Keratinocyte (primary cell): ENCODE data around the gene C17orf113. TPM values are rescaled to one million over a fixed set of nuclear protein-coding genes. Genes with fewer than 3 reads are reported as not detected.

Source experiments
- DNase-seq: peaks from one replicate; pipeline ENCODE4 v3.0.0-alpha.2; 2011; ENCODE audit warnings: low read depth, missing footprints, low spot score
- FAIRE-seq: peaks from 2 replicates; lab custom pipeline; 2011; peaks lifted over from hg19 to GRCh38; lab: Jason Lieb, UNC
- H2AFZ ChIP-seq: 2 replicates; pipeline ENCODE4 v1.6.0; 2012; ENCODE audit warnings: low read length, control low read depth, inconsistent platforms; ENCODE audit not compliant: control insufficient read depth
- H3K27ac ChIP-seq: 2 replicates; pipeline ENCODE4 v1.5.1; 2011; ENCODE audit warnings: low read length; ENCODE audit not compliant: control insufficient read depth, insufficient read depth
- H3K27me3 ChIP-seq: 3 replicates; pipeline ENCODE4 v1.6.0; 2011; ENCODE audit warnings: low read length; ENCODE audit not compliant: control insufficient read depth, insufficient read depth; ENCODE audit errors: extremely low read depth
- H3K36me3 ChIP-seq, 2 experiments: 2 replicates in 1 of 2; 3 replicates in 1 of 2; pipeline ENCODE4 v1.5.1; 2011; ENCODE audit warnings: low read length in 2 of 2, mild to moderate bottlenecking in 1 of 2; ENCODE audit not compliant: control insufficient read depth in 2 of 2, insufficient read depth in 2 of 2; ENCODE audit errors: extremely low read depth in 1 of 2
- H3K4me1 ChIP-seq: 3 replicates; pipeline ENCODE4 v1.5.1; 2011; ENCODE audit warnings: low read length; ENCODE audit not compliant: control insufficient read depth, insufficient read depth; ENCODE audit errors: extremely low read depth
- H3K4me2 ChIP-seq: 3 replicates; pipeline ENCODE4 v1.6.0; 2011; ENCODE audit warnings: low read depth, low read length; ENCODE audit not compliant: control insufficient read depth, insufficient read depth; ENCODE audit errors: extremely low read depth
- H3K4me3 ChIP-seq, 3 experiments: fragments of 200-600 bp in 1 of 3; sonication (generic) in 1 of 3; 2 replicates in 2 of 3; 3 replicates in 1 of 3; pipeline ENCODE4 v1.5.1; 2011 to 2016; ENCODE audit warnings: low read length in 3 of 3, mild to moderate bottlenecking in 3 of 3, control low read depth in 2 of 3, inconsistent platforms in 1 of 3, low read depth in 1 of 3, mixed read lengths in 1 of 3, mixed run types in 1 of 3, moderate library complexity in 1 of 3; ENCODE audit not compliant: control insufficient read depth in 2 of 3, insufficient read depth in 2 of 3; ENCODE audit errors: extremely low read depth in 1 of 3
- H3K79me2 ChIP-seq: 2 replicates; pipeline ENCODE4 v1.6.0; 2012; ENCODE audit warnings: low read length; ENCODE audit not compliant: control insufficient read depth, insufficient read depth
- H3K9ac ChIP-seq: 3 replicates; pipeline ENCODE4 v1.6.0; 2011; ENCODE audit warnings: low read length; ENCODE audit not compliant: control insufficient read depth, insufficient read depth; ENCODE audit errors: extremely low read depth
- H3K9me1 ChIP-seq: 3 replicates; pipeline ENCODE4 v1.6.0; 2011; ENCODE audit warnings: low read length; ENCODE audit not compliant: control insufficient read depth, insufficient read depth; ENCODE audit errors: extremely low read depth
- H3K9me3 ChIP-seq: 2 replicates; pipeline ENCODE4 v1.5.1; 2012; ENCODE audit warnings: low read depth, low read length; ENCODE audit not compliant: control insufficient read depth
- H4K20me1 ChIP-seq: 3 replicates; pipeline ENCODE4 v1.6.0; 2011; ENCODE audit warnings: low read length; ENCODE audit not compliant: control insufficient read depth, insufficient read depth; ENCODE audit errors: extremely low read depth
- CTCF ChIP-seq, 3 experiments: IDR thresholded peaks in 1 of 3; conservative IDR thresholded peaks in 1 of 3; optimal IDR thresholded peaks in 1 of 3; 2 replicates in 2 of 3; 3 replicates in 1 of 3; pipeline versions ENCODE3 to v1.5.1; 2011; ENCODE audit warnings: low read length in 3 of 3, mild to moderate bottlenecking in 3 of 3, moderate library complexity in 2 of 3, control low read depth in 1 of 3, inconsistent platforms in 1 of 3; ENCODE audit not compliant: insufficient read depth in 2 of 3; ENCODE audit errors: extremely low read depth in 1 of 3
- EZH2 ChIP-seq: IDR thresholded peaks from one replicate; pipeline ENCODE4 v1.6.1; 2012; ENCODE audit warnings: inconsistent platforms, mild to moderate bottlenecking, low read length, moderate library complexity
- dilution Hi-C: fragments of 300-500 bp; cut with MboI; formaldehyde crosslinking; loops from one replicate; pipeline ENCODE4 v1.7.0; 2020; ENCODE audit warnings: low sequenced_read_pairs; ENCODE audit not compliant: extremely low pct_ligation_motif_present
- polyA plus RNA-seq, 5 experiments: library from polyadenylated mRNA; depleted of rRNA in 3 of 5; stranded (reverse) in 3 of 5; stranded (forward) in 1 of 5; unstranded in 1 of 5; fragments of >200 nt; gene quantifications; 1 replicate in 1 of 5; 2 replicates in 3 of 5; 3 replicates in 1 of 5; pipeline versions ENCODE4 v1.2.1 to v1.2.3, GENCODE V29; 2011 to 2012; ENCODE audit warnings: missing spikeins in 2 of 5, low read depth in 1 of 5, low replicate concordance in 1 of 5

Gene C17orf113
- polyA plus RNA-seq, 1 donor (not counting 4 experiments of a cell fraction or from before 2014, with no cell fraction given), result 0.12 TPM

GRCh38 chr17:42042598-42043319 lies 7.6 kb downstream of the C17orf113 start:
- TF ChIP-seq CTCF (optimal IDR thresholded peaks at IDR 0.05 in 1 of 3, IDR thresholded peaks at IDR 0.05 in 1 of 3, conservative IDR thresholded peaks at IDR 0.05 in 1 of 3; ENCODE audit: extremely low read depth in 1 of 3, insufficient read depth in 2 of 3, low read length in 3 of 3) (no peak), EZH2 (no peak)
- dilution Hi-C loops, result no loop called here
- no peak overlapping the region for H3K27ac ChIP-seq
- H4K20me1 ChIP-seq, result no peaks in the 10 kb centered on the region
- DNase-seq (no peak), FAIRE-seq (no peak)
- no peaks in the 10 kb centered on the region for H3K36me3 ChIP-seq
- no peaks in the 10 kb centered on the region for H3K4me1 ChIP-seq
- no peaks in the 10 kb centered on the region for H3K9me1 ChIP-seq
- no peak overlapping the region for H2AFZ ChIP-seq
- no peaks in the 10 kb centered on the region for H3K79me2 ChIP-seq
- H3K4me2 ChIP-seq, result no peak overlapping the region
- H3K27me3 ChIP-seq, result no peaks in the 10 kb centered on the region
- H3K9me3 ChIP-seq, result no peaks in the 10 kb centered on the region
- H3K9ac ChIP-seq, result no peak overlapping the region
- H3K4me3 ChIP-seq, result no peak overlapping the region

GRCh38 chr17:42041619-42042018 lies 8.8 kb downstream of the C17orf113 start:
- FAIRE-seq (no peak), DNase-seq (no peak)
- Histone ChIP-seq H4K20me1 (no peaks in the 10 kb centered on the region), H3K36me3 (no peaks in the 10 kb centered on the region), H3K4me3 (no peak overlapping the region), H3K4me1 (peaks cover 7% of the 10 kb centered on the region), H3K9me3 (no peaks in the 10 kb centered on the region), H3K27ac (no peak overlapping the region), H3K9ac (no peak overlapping the region), H3K9me1 (no peaks in the 10 kb centered on the region), H3K79me2 (no peaks in the 10 kb centered on the region), H3K4me2 (no peak overlapping the region), H2AFZ (no peak overlapping the region), H3K27me3 (no peaks in the 10 kb centered on the region)
- dilution Hi-C loops, result no loop called here
- TF ChIP-seq EZH2, result no peak
- TF ChIP-seq CTCF (optimal IDR thresholded peaks at IDR 0.05 in 1 of 3, IDR thresholded peaks at IDR 0.05 in 1 of 3, conservative IDR thresholded peaks at IDR 0.05 in 1 of 3; ENCODE audit: extremely low read depth in 1 of 3, insufficient read depth in 2 of 3, low read length in 3 of 3), result no peak
